ENCODE results near the gene PPM1N. TPM values are rescaled to one million over a fixed set of nuclear protein-coding genes. Genes with fewer than 3 reads are reported as not detected.

The PPM1N gene
- polyA plus RNA-seq, 2 of the 4 experiments (the other 2 are of a cell fraction), result 9.2 to 10.5 TPM

- TF ChIP-seq RAD21 (conservative IDR thresholded peaks at IDR 0.05 in 1 of 2, IDR thresholded peaks at IDR 0.05 in 1 of 2), result peak in 1 of 2 experiments; percentile 23; a peak in 1 of 5 replicates
- no peak for TF ChIP-seq CHD4 (IDR thresholded peaks at IDR 0.05; ENCODE audit: borderline replicate concordance)
- TF ChIP-seq RARB (CRISPR knock-in tag; IDR thresholded peaks at IDR 0.05), result no peak
- no peak for TF ChIP-seq NPAS2 (CRISPR knock-in tag; IDR thresholded peaks at IDR 0.05; ENCODE audit: borderline replicate concordance)
- 0 out of 2 replicates have a peak, but pooled peaks have one; percentile 45 for TF ChIP-seq TP53 (CRISPR knock-in tag; IDR thresholded peaks at IDR 0.05)
- TF ChIP-seq SMC3 (IDR thresholded peaks at IDR 0.05), result no peak
- no peak for TF ChIP-seq ZSCAN20 (CRISPR knock-in tag; IDR thresholded peaks at IDR 0.05)
- no peak for TF ChIP-seq HOXB5 (CRISPR knock-in tag; IDR thresholded peaks at IDR 0.05)
- TF ChIP-seq RFX5 (IDR thresholded peaks at IDR 0.05), result no peak
- no peak for TF ChIP-seq HOXA7 (CRISPR knock-in tag; IDR thresholded peaks at IDR 0.05)
- TF ChIP-seq FOSB (CRISPR knock-in tag; IDR thresholded peaks at IDR 0.05), result no peak
- TF ChIP-seq EHMT2 (IDR thresholded peaks at IDR 0.05; ENCODE audit: low read depth), result no peak
- no peak for TF ChIP-seq JUNB (IDR thresholded peaks at IDR 0.05)
- peak in 1 of 2 experiments; percentile 63; a peak in 3 of 5 replicates for TF ChIP-seq JUN (IDR thresholded peaks at IDR 0.05)
- TF ChIP-seq RCOR1 (IDR thresholded peaks at IDR 0.05; ENCODE audit: low read depth, low read length), result no peak
- TF ChIP-seq E2F6 (IDR thresholded peaks at IDR 0.05; ENCODE audit: borderline replicate concordance, low read depth), result no peak
- no peak for TF ChIP-seq ZNF302 (CRISPR knock-in tag; IDR thresholded peaks at IDR 0.05)
Observed at GRCh38 chr19:45508861-45509691, 10.8 kb downstream of the PPM1N start (continued).

GRCh38 chr19:45509692-45510015 is 11.4 kb downstream of the PPM1N start:
- FAIRE-seq, result no peak
- peak overlapping the region; percentile 99 for H3K27ac ChIP-seq
- 4% methylated on average over 3 of the region's 3 CpGs for WGBS (ENCODE audit: missing lambda C conversion rate)
- peak overlapping the region; percentile 70 for H3K4me3 ChIP-seq
- CTCF ChIA-PET, result interaction anchor here (0.8 to 2.0 kb wide), 9 partner anchors 9 to 133 kb away, joined by 3 to 13 read pairs (median 3); no protein-coding TSS in a partner anchor
- POLR2A ChIA-PET, result no interaction called here
- DNase-seq (ENCODE audit: low read depth in 1 of 2, low spot score in 1 of 2), result no peak
- no peak for ATAC-seq
- H3K4me1 ChIP-seq, result peaks cover 53% of the 10 kb centered on the region
- no peaks in the 10 kb centered on the region for H3K9me3 ChIP-seq
- H3K4me2 ChIP-seq, result peak overlapping the region; percentile 99
- TF ChIP-seq CBX8 (IDR thresholded peaks at IDR 0.05), result no peak
- TF ChIP-seq REST (IDR thresholded peaks at IDR 0.05), result no peak
- TF ChIP-seq RAD21 (conservative IDR thresholded peaks at IDR 0.05 in 1 of 2, IDR thresholded peaks at IDR 0.05 in 1 of 2), result no peak
- TF ChIP-seq FOXS1 (CRISPR knock-in tag; IDR thresholded peaks at IDR 0.05), result no peak
- TF ChIP-seq ZC3H11A (IDR thresholded peaks at IDR 0.05), result no peak
- no peak; the same call in 1 of the 2 replicates for TF ChIP-seq CHD4 (IDR thresholded peaks at IDR 0.05; ENCODE audit: borderline replicate concordance)
- no peak for TF ChIP-seq EP300 (IDR thresholded peaks at IDR 0.05)
- TF ChIP-seq RCOR1 (IDR thresholded peaks at IDR 0.05; ENCODE audit: low read depth, low read length), result no peak
- TF ChIP-seq HEYL (CRISPR knock-in tag; IDR thresholded peaks at IDR 0.05), result 0 out of 2 replicates have a peak, but pooled peaks have one; percentile 27
- TF ChIP-seq KDM5A (IDR thresholded peaks at IDR 0.05), result no peak
- TF ChIP-seq ATOH8 (CRISPR knock-in tag; IDR thresholded peaks at IDR 0.05; ENCODE audit: low read depth), result no peak
- TF ChIP-seq GATA3 (IDR thresholded peaks at IDR 0.05; ENCODE audit: borderline replicate concordance), result no peak
- no peak for TF ChIP-seq MYC (IDR thresholded peaks at IDR 0.05; ENCODE audit: borderline replicate concordance, low read length)
- no peak for TF ChIP-seq JUNB (IDR thresholded peaks at IDR 0.05)
- TF ChIP-seq EHF (CRISPR knock-in tag; IDR thresholded peaks at IDR 0.05), result no peak
- TF ChIP-seq TP53 (CRISPR knock-in tag; IDR thresholded peaks at IDR 0.05), result no peak
- TF ChIP-seq JUN (IDR thresholded peaks at IDR 0.05), result 0 out of 5 replicates have a peak, but pooled peaks of 1 of the 2 experiments have one; percentile 3
- TF ChIP-seq RARB (CRISPR knock-in tag; IDR thresholded peaks at IDR 0.05), result 0 out of 2 replicates have a peak, but pooled peaks have one; percentile 39
- TF ChIP-seq RFX5 (IDR thresholded peaks at IDR 0.05), result 0 out of 2 replicates have a peak, but pooled peaks have one; percentile 35
- TF ChIP-seq RNF2 (IDR thresholded peaks at IDR 0.05; ENCODE audit: borderline replicate concordance, low read depth), result no peak
- TF ChIP-seq CHD2 (IDR thresholded peaks at IDR 0.05; ENCODE audit: low read length, partially characterized antibody), result no peak
- 0 out of 2 replicates have a peak, but pooled peaks have one; percentile 33 for TF ChIP-seq HOXA7 (CRISPR knock-in tag; IDR thresholded peaks at IDR 0.05)
- no peak for TF ChIP-seq NFE2L2 (conservative IDR thresholded peaks at IDR 0.05; ENCODE audit: low read length)
